ENCODE data around the gene ST6GALNAC4. TPM values are rescaled to one million over a fixed set of nuclear protein-coding genes. Genes with fewer than 3 reads are reported as not detected.

Gene ST6GALNAC4
- total RNA-seq, 1 experiment from 2014 or later = 38.0 TPM

DNA sequence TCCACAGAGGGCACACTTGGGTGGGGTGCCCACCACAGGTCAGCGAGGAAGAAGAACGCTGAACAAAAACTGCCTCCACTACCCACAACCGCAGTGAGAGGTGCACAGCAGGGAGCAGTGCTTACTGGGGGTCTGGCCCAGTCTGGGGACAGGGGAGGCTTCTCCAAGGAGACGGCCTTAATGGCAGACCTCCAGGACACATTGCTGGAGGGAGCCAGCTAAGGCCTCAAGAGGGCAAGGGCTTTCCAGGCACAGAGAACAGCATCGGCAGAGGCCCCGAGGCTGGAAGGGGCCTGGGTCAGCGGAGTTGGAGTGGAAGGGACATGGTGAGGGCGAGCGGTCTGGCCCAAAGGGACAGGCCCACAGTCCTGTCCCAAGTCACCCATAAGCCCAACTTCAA lies 29.1 kb upstream of the ST6GALNAC4 start:
- peaks cover 5% of the 10 kb centered on the region; the same call in 1 of the 2 replicates for H3K36me3 ChIP-seq (ENCODE audit: control insufficient read depth, insufficient read depth, low read length)
- peaks cover 84% of the 10 kb centered on the region for H3K4me1 ChIP-seq (ENCODE audit: control insufficient read depth, insufficient read depth, low read length)
- H3K9me3 ChIP-seq (ENCODE audit: control insufficient read depth, insufficient read depth, low read depth, low read length) = no peaks in the 10 kb centered on the region
- H3K4me3 ChIP-seq (ENCODE audit: low read depth in 2 of 2, low read length in 2 of 2) = no peak overlapping the region
- POLR2A ChIA-PET = no interaction called here
- no peak for DNase-seq (ENCODE audit: low read depth, low spot score)
- no peak for ATAC-seq
- TF ChIP-seq TCF7L2 (IDR thresholded peaks at IDR 0.05; ENCODE audit: low read depth, low read length) = no peak
- TF ChIP-seq, protein P1, sequence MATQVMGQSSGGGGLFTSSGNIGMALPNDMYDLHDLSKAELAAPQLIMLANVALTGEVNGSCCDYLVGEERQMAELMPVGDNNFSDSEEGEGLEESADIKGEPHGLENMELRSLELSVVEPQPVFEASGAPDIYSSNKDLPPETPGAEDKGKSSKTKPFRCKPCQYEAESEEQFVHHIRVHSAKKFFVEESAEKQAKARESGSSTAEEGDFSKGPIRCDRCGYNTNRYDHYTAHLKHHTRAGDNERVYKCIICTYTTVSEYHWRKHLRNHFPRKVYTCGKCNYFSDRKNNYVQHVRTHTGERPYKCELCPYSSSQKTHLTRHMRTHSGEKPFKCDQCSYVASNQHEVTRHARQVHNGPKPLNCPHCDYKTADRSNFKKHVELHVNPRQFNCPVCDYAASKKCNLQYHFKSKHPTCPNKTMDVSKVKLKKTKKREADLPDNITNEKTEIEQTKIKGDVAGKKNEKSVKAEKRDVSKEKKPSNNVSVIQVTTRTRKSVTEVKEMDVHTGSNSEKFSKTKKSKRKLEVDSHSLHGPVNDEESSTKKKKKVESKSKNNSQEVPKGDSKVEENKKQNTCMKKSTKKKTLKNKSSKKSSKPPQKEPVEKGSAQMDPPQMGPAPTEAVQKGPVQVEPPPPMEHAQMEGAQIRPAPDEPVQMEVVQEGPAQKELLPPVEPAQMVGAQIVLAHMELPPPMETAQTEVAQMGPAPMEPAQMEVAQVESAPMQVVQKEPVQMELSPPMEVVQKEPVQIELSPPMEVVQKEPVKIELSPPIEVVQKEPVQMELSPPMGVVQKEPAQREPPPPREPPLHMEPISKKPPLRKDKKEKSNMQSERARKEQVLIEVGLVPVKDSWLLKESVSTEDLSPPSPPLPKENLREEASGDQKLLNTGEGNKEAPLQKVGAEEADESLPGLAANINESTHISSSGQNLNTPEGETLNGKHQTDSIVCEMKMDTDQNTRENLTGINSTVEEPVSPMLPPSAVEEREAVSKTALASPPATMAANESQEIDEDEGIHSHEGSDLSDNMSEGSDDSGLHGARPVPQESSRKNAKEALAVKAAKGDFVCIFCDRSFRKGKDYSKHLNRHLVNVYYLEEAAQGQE (IDR thresholded peaks at IDR 0.05; ENCODE audit: insufficient read depth in 1 of 2, low read depth in 2 of 2, low read length in 1 of 2) = no peak
- TF ChIP-seq, protein P2, sequence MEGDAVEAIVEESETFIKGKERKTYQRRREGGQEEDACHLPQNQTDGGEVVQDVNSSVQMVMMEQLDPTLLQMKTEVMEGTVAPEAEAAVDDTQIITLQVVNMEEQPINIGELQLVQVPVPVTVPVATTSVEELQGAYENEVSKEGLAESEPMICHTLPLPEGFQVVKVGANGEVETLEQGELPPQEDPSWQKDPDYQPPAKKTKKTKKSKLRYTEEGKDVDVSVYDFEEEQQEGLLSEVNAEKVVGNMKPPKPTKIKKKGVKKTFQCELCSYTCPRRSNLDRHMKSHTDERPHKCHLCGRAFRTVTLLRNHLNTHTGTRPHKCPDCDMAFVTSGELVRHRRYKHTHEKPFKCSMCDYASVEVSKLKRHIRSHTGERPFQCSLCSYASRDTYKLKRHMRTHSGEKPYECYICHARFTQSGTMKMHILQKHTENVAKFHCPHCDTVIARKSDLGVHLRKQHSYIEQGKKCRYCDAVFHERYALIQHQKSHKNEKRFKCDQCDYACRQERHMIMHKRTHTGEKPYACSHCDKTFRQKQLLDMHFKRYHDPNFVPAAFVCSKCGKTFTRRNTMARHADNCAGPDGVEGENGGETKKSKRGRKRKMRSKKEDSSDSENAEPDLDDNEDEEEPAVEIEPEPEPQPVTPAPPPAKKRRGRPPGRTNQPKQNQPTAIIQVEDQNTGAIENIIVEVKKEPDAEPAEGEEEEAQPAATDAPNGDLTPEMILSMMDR (IDR thresholded peaks at IDR 0.05) = no peak
- no peak for TF ChIP-seq POLR2AphosphoS5 (IDR thresholded peaks at IDR 0.05; ENCODE audit: low read depth, low read length)
- TF ChIP-seq SIN3A (IDR thresholded peaks at IDR 0.05; ENCODE audit: borderline replicate concordance, insufficient read depth, low read depth, low read length) = no peak
- intact Hi-C loops (cut with micrococcal nuclease; ENCODE audit: unreplicated experiment) (no loop called here), in situ Hi-C loops (cut with HindIII; ENCODE audit: low pct_unique_long_range_greater_than_20kb, low sequenced_read_pairs) (loop anchor here (25.0 kb wide), 1 partner anchor 141 kb away; no protein-coding TSS in a partner anchor)
- no TSS peak for BruUV-seq (replicated peaks)
- CTCF ChIA-PET = no interaction called here
- H3K27me3 ChIP-seq (ENCODE audit: control insufficient read depth, insufficient read depth, low read length) = no peaks in the 10 kb centered on the region
- H3K27ac ChIP-seq (ENCODE audit: low read length) = peak overlapping the region; percentile 48

DNA sequence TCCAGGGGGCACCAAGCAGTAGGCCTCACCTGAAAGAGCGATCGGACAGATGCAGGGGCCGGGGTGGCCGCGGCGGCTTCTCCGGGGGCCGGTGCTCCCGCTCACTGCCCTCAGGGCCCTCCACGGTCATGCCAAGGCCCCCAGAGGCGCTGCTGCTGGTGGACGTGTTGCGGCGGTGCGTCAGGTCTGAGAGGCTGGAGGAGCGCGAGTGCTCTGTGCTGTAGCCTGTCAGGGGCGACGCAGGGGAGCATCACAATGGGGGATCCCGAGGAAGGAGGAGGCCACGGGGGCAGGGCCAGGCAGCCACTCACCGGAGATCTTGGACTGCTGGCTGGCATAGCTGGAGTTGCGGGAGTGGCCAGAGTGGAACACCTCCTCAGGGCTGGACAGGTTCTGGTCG lies 28.5 kb upstream of the ST6GALNAC4 start:
- H3K27me3 ChIP-seq (ENCODE audit: control insufficient read depth, insufficient read depth, low read length) = no peaks in the 10 kb centered on the region
- intact Hi-C loops (cut with micrococcal nuclease; ENCODE audit: unreplicated experiment) = no loop called here
- no peaks in the 10 kb centered on the region for H3K9me3 ChIP-seq (ENCODE audit: control insufficient read depth, insufficient read depth, low read depth, low read length)
- DNase-seq (ENCODE audit: low read depth, low spot score) (no peak), ATAC-seq (no peak)
- peak overlapping the region; percentile 48 for H3K27ac ChIP-seq (ENCODE audit: low read length)
- H3K4me1 ChIP-seq (ENCODE audit: control insufficient read depth, insufficient read depth, low read length) = peaks cover 84% of the 10 kb centered on the region
- H3K36me3 ChIP-seq (ENCODE audit: control insufficient read depth, insufficient read depth, low read length) = peaks cover 7% of the 10 kb centered on the region
- TF ChIP-seq POLR2AphosphoS5 (IDR thresholded peaks at IDR 0.05; ENCODE audit: low read depth, low read length) (no peak), SIN3A (IDR thresholded peaks at IDR 0.05; ENCODE audit: borderline replicate concordance, insufficient read depth, low read depth, low read length) (no peak), TCF7L2 (IDR thresholded peaks at IDR 0.05; ENCODE audit: low read depth, low read length) (no peak)
- TF ChIP-seq, protein P1 (IDR thresholded peaks at IDR 0.05; ENCODE audit: insufficient read depth in 1 of 2, low read depth in 2 of 2, low read length in 1 of 2) = no peak
- TF ChIP-seq, protein P2 (IDR thresholded peaks at IDR 0.05) = no peak
- H3K4me3 ChIP-seq (ENCODE audit: low read depth in 2 of 2, low read length in 2 of 2) = no peak overlapping the region
- no TSS peak for BruUV-seq (replicated peaks)
- POLR2A ChIA-PET = no interaction called here
- in situ Hi-C loops (cut with HindIII; ENCODE audit: low pct_unique_long_range_greater_than_20kb, low sequenced_read_pairs) = loop anchor here (25.0 kb wide), 1 partner anchor 142 kb away; no protein-coding TSS in a partner anchor
- CTCF ChIA-PET = no interaction called here

Measured in Panc1 (cell line).